Stimulated activated naive CD8-positive, alpha-beta T cell treated with anti-CD3 and anti-CD28 coated beads, Interleukin-15, amount 100 ng/mL, for 72 hours (primary cell): Measurements from ENCODE around the gene TEX9.
"Not testable (repeated sequence)": the region's sequence is repeated elsewhere in the genome, so short reads cannot be mapped to it uniquely, and the experiment has no call there.

Experiments
- ATAC-seq: fragments of 150-1000 bp; cut with Tn5 transposase; 2 replicates; pipeline ENCODE4 v1.10.0; 2021; ENCODE audit warnings: mild to moderate bottlenecking, moderate library complexity
- DNase-seq, 2 donors: peaks; one replicate each; pipeline ENCODE4 v3.0.0; 2021 to 2022
- H3K27ac Mint-ChIP-seq, 2 donors: one replicate each; pipeline ENCODE4 v1.8.0; 2022; ENCODE audit warnings: mild to moderate bottlenecking in 2 of 2, mixed read lengths in 2 of 2, moderate library complexity in 2 of 2
- H3K27me3 Mint-ChIP-seq: one replicate; pipeline ENCODE4 v1.8.0; 2022; ENCODE audit warnings: mixed read lengths
- H3K4me1 Mint-ChIP-seq: one replicate; pipeline ENCODE4 v1.8.0; 2022; ENCODE audit warnings: mild to moderate bottlenecking, mixed read lengths
- H3K4me3 Mint-ChIP-seq, 2 donors: one replicate each; pipeline ENCODE4 v1.8.0; 2022; ENCODE audit warnings: mild to moderate bottlenecking in 2 of 2, mixed read lengths in 2 of 2, moderate library complexity in 1 of 2
- H3K9me3 Mint-ChIP-seq, 2 donors: one replicate each; pipeline ENCODE4 v1.8.0; 2022; ENCODE audit warnings: mixed read lengths in 2 of 2

TEX9 gene

GRCh38 chr15:56394909-56395308 lies 29.7 kb downstream of the TEX9 start:
- DNase-seq (no peak), ATAC-seq (no peak)
- H3K27ac Mint-ChIP-seq, result no peak overlapping the region
- H3K4me3 Mint-ChIP-seq, result no peak overlapping the region
- H3K27me3 Mint-ChIP-seq, result peaks cover 2% of the 10 kb centered on the region
- H3K9me3 Mint-ChIP-seq, result peaks cover 4 to 5% of the 10 kb centered on the region in 2 donors
- H3K4me1 Mint-ChIP-seq, result peaks cover 4% of the 10 kb centered on the region

- not testable (repeated sequence) for ATAC-seq, H3K27ac Mint-ChIP-seq, H3K4me3 Mint-ChIP-seq, H3K4me1 Mint-ChIP-seq, DNase-seq
- H3K9me3 Mint-ChIP-seq, result peaks cover 10 to 20% of the 10 kb centered on the region in 2 donors
- H3K27me3 Mint-ChIP-seq, result peaks cover 22% of the 10 kb centered on the region
These were observed 32.1 kb downstream of the TEX9 start for GRCh38 chr15:56397325-56397724.

GRCh38 chr15:56399209-56399608 lies 34.0 kb downstream of the TEX9 start:
- H3K4me1 Mint-ChIP-seq, DNase-seq, H3K27ac Mint-ChIP-seq, H3K4me3 Mint-ChIP-seq, ATAC-seq: not testable (repeated sequence)
- Mint-ChIP-seq H3K27me3 (peaks cover 22% of the 10 kb centered on the region), H3K9me3 (peaks cover 10 to 20% of the 10 kb centered on the region in 2 donors)

GRCh38 chr15:56410721-56411120 lies 45.5 kb downstream of the TEX9 start:
- no peaks in the 10 kb centered on the region for H3K27me3 Mint-ChIP-seq
- H3K4me1 Mint-ChIP-seq, result peaks cover 5% of the 10 kb centered on the region
- ATAC-seq, result no peak

DNA sequence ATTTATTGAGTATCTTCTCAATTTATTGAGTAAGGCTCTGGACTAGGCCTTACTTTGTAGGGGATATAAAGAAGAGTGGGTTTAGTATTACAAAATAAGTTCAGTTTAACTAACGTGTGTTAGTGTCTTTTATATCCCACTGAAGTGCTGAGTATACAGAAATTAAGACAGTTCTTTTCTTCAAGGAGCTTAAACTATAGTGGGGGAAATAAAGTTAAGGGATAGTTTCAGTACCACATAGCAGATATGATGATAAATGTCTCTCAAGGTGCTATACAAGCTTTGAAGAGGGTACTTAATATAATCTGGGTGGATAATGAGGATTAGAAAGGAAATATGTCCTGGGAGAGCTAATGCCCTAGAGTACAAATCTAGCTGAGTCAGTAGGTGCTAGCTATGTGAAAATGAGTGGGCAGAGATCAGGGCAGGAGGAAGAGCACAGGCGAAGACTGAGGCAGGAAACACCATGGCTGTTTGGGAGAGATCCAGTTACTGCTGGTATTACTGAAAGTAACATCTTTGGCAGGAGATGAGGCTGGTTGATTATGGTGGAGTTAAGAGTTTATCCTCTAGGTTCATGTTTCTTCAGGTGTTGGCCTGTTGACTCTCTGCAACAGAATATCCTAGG lies 46.0 kb downstream of the TEX9 start:
- no peaks in the 10 kb centered on the region for H3K9me3 Mint-ChIP-seq
- no peak for ATAC-seq
- H3K27ac Mint-ChIP-seq, result peak overlapping the region in 1 of 2 donors; percentile 1
- DNase-seq, result no peak
- peaks cover 5% of the 10 kb centered on the region for H3K4me1 Mint-ChIP-seq
- no peaks in the 10 kb centered on the region for H3K27me3 Mint-ChIP-seq
- H3K4me3 Mint-ChIP-seq, result no peak overlapping the region

More at GRCh38 chr15:56410721-56411120, 45.5 kb downstream of the TEX9 start:
- Mint-ChIP-seq H3K27ac (no peak overlapping the region), H3K4me3 (no peak overlapping the region), H3K9me3 (no peaks in the 10 kb centered on the region)
- no peak for DNase-seq

DNA sequence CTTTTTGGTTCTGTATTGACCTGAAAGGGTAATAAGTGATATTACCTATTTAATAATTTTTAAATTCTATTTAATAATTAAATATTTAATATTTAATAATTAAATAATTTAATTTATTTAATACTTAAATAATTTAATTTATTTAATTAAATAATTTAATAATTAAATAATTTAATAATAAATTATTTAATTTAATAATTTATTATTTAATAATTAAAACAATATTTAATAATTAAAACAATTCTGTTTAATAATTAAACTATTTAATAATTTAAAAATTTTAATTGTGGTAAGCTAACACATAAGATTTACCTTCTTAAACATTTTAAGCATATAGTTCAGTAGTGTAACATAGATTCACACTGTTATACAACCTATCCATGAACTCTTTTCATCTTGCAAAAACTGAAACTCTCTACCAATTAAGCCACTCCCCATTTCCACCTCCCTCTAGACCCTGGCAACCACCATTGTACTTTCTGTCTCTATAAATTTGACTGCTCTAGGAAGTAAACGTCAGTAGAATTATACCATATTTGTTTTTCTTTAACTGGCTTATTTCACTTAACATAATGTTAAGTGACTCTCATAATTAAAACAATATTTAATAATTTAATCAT lies 48.0 kb downstream of the TEX9 start:
- not testable (repeated sequence) for H3K4me3 Mint-ChIP-seq, H3K4me1 Mint-ChIP-seq, H3K27me3 Mint-ChIP-seq, H3K27ac Mint-ChIP-seq, ATAC-seq, DNase-seq
- peaks cover 0 to 15% of the 10 kb centered on the region in 2 donors for H3K9me3 Mint-ChIP-seq

GRCh38 chr15:56425276-56425675 lies 60.0 kb downstream of the TEX9 start:
- Mint-ChIP-seq H3K9me3 (peaks cover 0 to 7% of the 10 kb centered on the region in 2 donors), H3K27ac (no peak overlapping the region)
- ATAC-seq, result no peak

DNA sequence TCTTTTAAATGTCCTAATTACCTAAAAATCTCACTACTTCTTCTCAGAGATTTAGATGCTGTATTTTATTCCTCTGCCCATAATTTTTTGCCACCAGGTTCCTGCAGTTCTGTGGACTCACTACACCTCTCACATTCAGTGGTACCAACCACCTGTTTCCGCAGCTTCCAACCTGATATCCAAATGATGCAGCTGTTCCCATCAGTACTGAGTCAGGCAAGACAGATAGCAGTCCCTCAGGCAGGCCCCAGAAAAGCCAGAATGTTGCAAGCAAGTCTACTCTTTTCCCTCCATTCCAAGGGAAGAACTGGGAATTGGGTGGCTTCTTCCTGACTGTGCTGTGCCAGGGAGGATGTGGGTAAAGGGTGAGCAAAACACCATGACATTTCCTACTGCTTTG lies 60.8 kb downstream of the TEX9 start:
- DNase-seq (no peak), ATAC-seq (no peak)
- Mint-ChIP-seq H3K4me1 (no peaks in the 10 kb centered on the region), H3K4me3 (no peak overlapping the region), H3K9me3 (peaks cover 0 to 7% of the 10 kb centered on the region in 2 donors), H3K27me3 (no peaks in the 10 kb centered on the region), H3K27ac (no peak overlapping the region)

More at GRCh38 chr15:56425276-56425675, 60.0 kb downstream of the TEX9 start:
- Mint-ChIP-seq H3K4me1 (no peaks in the 10 kb centered on the region), H3K27me3 (no peaks in the 10 kb centered on the region), H3K4me3 (no peak overlapping the region)
- no peak for DNase-seq

GRCh38 chr15:56428821-56429458 lies 63.7 kb downstream of the TEX9 start:
- H3K4me3 Mint-ChIP-seq, result no peak overlapping the region
- ATAC-seq (no peak), DNase-seq (no peak)
- no peak overlapping the region for H3K27ac Mint-ChIP-seq
- H3K27me3 Mint-ChIP-seq, result no peaks in the 10 kb centered on the region
- no peaks in the 10 kb centered on the region for H3K4me1 Mint-ChIP-seq
- H3K9me3 Mint-ChIP-seq, result peaks cover 0 to 7% of the 10 kb centered on the region in 2 donors

DNA sequence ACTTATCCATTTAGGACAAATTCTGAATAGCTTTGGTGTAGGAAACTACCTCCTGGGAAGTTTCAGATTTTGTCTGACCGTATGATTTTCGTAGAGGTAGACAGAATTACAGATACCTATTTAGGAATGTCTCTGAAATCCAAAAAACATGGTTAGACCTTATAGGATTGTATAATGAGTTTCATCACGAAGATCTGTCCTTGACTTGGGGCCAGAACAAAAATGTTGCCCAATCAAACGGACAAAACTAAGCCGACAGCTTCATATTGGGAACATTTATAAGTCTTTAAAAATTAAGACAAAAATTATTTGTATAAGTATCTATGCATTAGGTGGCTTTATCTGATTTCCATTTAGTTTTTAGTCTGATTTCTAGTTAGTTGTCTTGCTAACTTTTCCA lies 67.1 kb downstream of the TEX9 start:
- Mint-ChIP-seq H3K27me3 (peaks cover 12% of the 10 kb centered on the region), H3K4me3 (no peak overlapping the region), H3K9me3 (peaks cover 0 to 4% of the 10 kb centered on the region in 2 donors), H3K4me1 (no peaks in the 10 kb centered on the region), H3K27ac (no peak overlapping the region)
- no peak for ATAC-seq
- DNase-seq, result no peak

DNA sequence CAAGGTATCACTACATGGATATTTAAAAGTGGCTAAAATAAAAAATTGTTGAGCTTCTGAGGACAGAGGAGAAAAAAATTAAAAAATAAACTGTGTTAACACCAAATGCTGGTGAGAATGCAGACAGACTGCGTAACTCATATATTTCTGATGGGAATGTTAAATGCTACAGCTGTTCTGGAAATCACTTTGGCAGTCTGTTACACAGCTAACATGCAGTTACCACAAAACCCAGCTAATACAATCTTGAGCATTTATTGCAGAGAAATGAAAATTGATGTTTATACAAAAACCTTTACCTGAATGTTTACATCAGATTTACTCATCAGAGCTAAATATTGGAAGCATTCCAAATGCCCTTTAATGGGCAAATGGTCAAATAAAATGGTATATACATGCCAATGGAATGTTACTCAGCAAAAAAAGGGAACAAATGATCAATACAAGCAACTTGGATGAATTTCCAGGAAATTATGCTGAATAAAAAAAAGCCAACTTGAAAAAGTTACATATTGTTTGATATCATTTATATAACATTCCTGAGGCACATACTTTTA lies 75.1 kb downstream of the TEX9 start:
- peaks cover 23% of the 10 kb centered on the region for H3K27me3 Mint-ChIP-seq
- H3K9me3 Mint-ChIP-seq, result peaks cover 0 to 4% of the 10 kb centered on the region in 2 donors
- no peak for ATAC-seq
- no peak overlapping the region for H3K27ac Mint-ChIP-seq
- H3K4me3 Mint-ChIP-seq, result no peak overlapping the region
- no peak for DNase-seq
- H3K4me1 Mint-ChIP-seq, result no peaks in the 10 kb centered on the region

DNA sequence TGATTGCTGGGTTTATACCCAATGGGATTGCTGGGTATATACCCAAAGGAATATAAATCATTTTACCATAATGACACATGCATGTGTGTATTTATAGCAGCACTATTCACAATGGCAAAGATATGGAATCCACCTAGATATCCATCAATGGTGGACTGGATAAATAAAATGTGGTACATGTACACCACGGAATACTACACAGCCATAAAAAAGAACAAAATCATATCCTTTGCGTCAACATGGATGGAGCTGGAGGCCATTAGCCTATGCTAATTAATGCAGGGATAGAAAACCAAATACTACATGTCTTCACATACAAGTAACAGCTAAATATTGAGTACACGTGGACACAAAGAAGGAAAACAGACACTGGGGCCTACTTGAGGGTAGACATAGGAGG lies 77.1 kb downstream of the TEX9 start:
- Mint-ChIP-seq H3K9me3 (no peaks in the 10 kb centered on the region), H3K27me3 (peaks cover 11% of the 10 kb centered on the region), H3K4me3 (no peak overlapping the region), H3K4me1 (no peaks in the 10 kb centered on the region), H3K27ac (no peak overlapping the region)
- DNase-seq (no peak), ATAC-seq (no peak)

DNA sequence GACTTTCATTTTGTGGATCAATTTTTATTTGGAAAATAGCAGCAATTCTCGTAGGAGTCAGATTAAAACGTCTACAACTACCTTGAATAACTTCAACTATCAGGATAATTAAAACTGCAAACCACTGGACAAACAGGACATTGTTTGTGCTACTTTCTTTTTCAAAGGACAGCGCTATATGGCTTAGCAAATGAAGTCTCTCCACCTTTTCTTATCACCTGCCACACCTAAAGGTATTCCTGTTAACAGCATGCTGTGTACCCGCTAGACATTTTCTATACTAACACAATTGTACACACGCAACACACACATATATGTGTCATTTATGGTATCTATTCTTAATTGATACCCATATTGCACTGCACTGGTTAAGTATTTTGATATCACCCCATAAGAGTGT lies 80.5 kb downstream of the TEX9 start:
- Mint-ChIP-seq H3K4me3 (no peak overlapping the region), H3K27ac (no peak overlapping the region), H3K27me3 (peaks cover 11% of the 10 kb centered on the region), H3K9me3 (no peaks in the 10 kb centered on the region), H3K4me1 (no peaks in the 10 kb centered on the region)
- DNase-seq, result no peak
- ATAC-seq, result no peak

DNA sequence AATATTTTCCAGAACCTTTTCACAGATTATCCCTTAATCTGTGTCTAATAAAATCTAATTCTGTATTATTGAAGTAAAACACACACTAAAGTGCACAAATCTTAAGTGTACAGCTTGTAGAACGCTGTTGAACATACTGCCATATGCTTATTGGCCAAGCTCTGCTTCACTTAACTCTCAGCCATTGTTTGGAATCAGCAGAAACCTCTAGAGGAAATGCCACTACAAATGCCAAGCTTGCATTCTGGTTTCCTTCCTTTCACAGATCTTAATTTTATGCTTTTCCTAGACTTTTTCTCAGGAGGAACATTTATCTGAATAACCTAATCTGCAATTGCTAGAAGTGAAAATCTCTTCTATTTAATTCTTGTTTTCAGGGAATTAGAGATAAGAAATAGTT lies 89.6 kb downstream of the TEX9 start:
- ATAC-seq (no peak), DNase-seq (no peak)
- Mint-ChIP-seq H3K27ac (no peak overlapping the region), H3K4me3 (no peak overlapping the region), H3K4me1 (no peaks in the 10 kb centered on the region), H3K9me3 (no peaks in the 10 kb centered on the region), H3K27me3 (peaks cover 19% of the 10 kb centered on the region)

DNA sequence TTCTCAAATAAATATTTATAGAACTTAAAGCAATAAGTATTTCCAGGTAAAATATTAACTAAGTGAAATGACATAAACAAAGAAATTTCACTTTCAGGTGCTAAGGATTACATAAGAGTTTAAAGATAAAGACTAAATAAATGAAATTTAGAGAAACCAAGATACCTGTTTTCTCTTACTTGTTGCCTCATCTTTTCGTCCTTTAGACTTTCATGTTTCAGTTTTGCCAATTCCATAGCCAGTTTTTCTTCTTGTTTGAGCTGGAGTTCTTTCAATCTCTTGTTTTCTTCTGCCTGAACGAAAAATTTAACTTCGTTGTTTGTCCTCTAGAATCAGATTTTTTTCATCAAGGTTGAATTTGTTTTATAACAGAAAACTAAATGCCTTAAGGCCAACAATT lies 91.0 kb downstream of the TEX9 start:
- Mint-ChIP-seq H3K9me3 (no peaks in the 10 kb centered on the region), H3K4me1 (no peaks in the 10 kb centered on the region), H3K27me3 (peaks cover 11% of the 10 kb centered on the region), H3K4me3 (no peak overlapping the region), H3K27ac (no peak overlapping the region)
- DNase-seq (no peak), ATAC-seq (no peak)

DNA sequence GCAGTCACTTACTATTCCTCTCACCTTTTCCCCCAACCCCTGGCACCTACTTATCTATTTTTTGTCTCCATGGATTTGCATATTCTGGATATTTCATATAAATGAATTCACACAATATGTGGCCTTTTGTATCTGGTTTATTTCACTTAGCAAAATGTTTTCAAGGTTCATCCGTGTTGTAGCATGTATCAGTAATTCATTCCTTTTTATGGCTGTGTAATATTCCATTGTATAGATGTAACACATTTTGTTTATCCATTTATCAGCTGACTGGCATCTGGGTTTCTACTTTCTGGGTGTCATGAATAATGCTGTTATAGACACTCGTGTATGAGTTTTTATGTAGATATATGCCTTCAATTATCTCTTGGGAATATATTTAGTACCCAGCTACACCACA lies 93.9 kb downstream of the TEX9 start:
- no peak for DNase-seq
- no peak for ATAC-seq
- no peak overlapping the region for H3K27ac Mint-ChIP-seq
- H3K4me3 Mint-ChIP-seq, result no peak overlapping the region
- no peaks in the 10 kb centered on the region for H3K9me3 Mint-ChIP-seq
- peaks cover 26% of the 10 kb centered on the region for H3K27me3 Mint-ChIP-seq
- H3K4me1 Mint-ChIP-seq, result no peaks in the 10 kb centered on the region
